Activated CD4-positive, CD25-positive, alpha-beta regulatory T cell treated with anti-CD3 and anti-CD28 coated beads, Interleukin-2, amount 50 U/mL, for 16 hours (primary cell): ENCODE results near the gene CENPC.

Experiments used
- DNase-seq: peaks from one replicate; pipeline ENCODE4 v3.0.0-alpha.2; 2020; ENCODE audit warnings: low read depth, low spot score

CENPC gene, protein sequence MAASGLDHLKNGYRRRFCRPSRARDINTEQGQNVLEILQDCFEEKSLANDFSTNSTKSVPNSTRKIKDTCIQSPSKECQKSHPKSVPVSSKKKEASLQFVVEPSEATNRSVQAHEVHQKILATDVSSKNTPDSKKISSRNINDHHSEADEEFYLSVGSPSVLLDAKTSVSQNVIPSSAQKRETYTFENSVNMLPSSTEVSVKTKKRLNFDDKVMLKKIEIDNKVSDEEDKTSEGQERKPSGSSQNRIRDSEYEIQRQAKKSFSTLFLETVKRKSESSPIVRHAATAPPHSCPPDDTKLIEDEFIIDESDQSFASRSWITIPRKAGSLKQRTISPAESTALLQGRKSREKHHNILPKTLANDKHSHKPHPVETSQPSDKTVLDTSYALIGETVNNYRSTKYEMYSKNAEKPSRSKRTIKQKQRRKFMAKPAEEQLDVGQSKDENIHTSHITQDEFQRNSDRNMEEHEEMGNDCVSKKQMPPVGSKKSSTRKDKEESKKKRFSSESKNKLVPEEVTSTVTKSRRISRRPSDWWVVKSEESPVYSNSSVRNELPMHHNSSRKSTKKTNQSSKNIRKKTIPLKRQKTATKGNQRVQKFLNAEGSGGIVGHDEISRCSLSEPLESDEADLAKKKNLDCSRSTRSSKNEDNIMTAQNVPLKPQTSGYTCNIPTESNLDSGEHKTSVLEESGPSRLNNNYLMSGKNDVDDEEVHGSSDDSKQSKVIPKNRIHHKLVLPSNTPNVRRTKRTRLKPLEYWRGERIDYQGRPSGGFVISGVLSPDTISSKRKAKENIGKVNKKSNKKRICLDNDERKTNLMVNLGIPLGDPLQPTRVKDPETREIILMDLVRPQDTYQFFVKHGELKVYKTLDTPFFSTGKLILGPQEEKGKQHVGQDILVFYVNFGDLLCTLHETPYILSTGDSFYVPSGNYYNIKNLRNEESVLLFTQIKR

DNA sequence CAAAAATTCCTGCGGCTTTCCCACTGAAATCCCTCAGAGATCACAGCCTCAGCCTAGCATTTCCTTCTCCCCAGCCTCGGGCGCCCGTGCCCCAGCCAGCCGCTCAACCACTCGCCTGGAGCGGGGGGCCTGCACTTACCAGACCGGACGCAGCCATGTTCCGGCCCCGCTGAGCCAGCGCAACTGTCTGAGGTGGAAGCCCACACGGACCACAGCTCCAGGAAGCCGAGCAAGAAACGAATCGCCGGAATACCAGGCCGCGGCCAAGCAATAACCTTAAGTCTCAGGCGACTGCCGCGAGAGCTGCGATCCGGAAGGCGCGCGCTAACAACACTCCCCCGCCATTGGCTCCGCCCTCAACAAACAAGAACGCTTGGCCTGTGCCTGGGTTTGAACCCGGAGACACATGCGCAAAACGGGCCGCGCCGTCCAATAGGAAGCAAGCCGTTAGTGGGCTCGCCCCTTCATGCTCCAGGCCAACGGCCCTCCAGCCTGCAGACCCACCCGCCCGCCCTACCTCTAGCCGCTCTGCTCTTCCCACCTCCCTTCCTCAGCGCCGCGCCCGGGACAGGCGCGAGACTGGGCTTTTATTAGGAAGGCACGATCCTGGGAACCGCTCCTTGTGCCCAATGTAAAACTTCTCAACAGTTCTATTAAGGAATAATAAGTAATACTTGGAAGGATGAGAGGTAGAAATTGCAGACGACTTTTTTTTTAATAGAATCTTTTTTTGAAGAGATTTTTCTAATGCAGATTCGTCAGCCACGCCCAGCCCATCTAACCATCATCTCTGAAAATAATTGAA lies at the start of gene CENPC:
Gene CENPC (minus strand): TSS at position 305 of the 805 bp plus-strand sequence. CDS start 148 bp downstream, at position 157.
- peak; percentile 81 for DNase-seq

- DNase-seq: no peak
These were observed 48.5 kb upstream of the CENPC start for GRCh38 chr4:67593741-67594175.

DNA sequence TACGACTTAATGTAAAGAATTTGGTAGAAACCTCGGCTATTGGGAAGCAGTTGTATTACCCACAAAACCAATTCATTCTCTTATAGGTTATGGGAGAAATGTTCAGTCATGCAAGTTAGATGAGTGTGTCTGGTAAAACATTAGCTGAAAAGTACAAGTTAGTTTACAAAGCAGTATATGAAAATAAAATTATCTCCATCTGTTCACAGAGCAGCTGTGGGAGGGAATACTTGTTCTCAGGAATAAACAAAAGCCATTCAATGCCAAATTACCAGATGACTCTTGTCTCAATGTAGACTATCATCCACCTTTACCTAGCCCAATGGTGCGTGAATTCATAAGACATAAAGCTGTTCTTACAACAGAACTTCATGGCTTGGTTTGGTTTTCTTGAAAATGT lies 41.9 kb upstream of the CENPC start:
- DNase-seq: no peak

DNA sequence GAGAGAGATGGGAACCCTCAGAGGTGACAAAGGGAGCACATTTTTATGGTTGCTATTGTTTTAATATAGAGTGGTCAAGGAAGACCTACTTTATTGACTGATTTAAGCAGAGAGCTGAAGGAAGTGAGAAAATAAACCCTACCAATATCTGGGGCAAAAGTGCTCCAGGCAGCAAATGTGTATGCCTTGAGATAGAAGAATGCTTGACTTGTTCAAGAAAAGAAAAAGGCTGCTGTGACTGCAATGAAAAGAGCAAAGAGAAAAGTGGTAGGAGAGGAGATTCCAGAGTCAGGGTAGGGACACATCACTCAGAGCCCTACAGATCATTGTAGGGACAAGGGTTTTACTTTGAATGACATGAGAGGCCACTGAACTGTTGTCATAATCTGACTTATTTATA lies 39.2 kb upstream of the CENPC start:
- no peak for DNase-seq

DNA sequence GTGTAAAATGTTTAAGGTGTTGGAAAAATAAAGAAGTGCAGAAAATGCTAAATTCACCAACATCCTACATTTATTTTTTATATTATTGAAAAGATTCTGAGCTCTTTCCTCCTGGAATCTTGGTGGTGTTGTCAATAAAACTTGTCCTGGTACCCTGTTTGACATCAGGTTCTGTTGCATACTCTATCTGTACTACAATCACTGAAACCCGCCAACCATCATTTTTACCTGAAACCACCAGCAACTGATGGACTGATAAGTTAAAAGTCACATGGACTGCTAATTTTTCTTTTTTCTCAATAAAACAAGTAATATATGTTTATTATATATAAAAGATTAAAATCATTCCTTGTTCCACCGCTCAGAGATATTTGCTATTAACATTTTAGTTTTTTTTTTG lies 36.6 kb upstream of the CENPC start:
- DNase-seq: no peak

GRCh38 chr4:67581208-67581857 lies 36.0 kb upstream of the CENPC start:
- no peak for DNase-seq

GRCh38 chr4:67580577-67580976 lies 35.3 kb upstream of the CENPC start:
- no peak for DNase-seq

GRCh38 chr4:67576538-67576937 lies 31.2 kb upstream of the CENPC start:
- DNase-seq: no peak

DNA sequence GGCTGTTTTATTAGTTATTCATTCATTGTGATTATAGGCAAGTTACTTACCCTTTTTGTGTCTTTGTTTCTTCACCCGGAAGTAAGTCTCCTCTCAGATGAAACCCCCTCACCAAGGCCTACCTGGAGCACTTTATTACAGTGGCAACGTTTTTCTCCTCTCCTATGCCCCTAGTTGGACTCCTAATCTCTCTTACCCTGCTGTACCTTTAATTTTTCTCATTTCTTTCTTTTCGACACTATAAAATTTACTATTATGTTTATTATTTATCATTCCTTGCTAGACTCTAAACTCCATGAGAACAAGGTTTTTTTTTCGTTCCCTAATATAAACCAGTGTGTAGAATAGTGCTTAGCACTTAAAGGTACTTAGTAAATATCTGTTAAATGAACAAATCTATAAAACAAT lies 30.8 kb upstream of the CENPC start:
- DNase-seq: no peak

GRCh38 chr4:67575232-67576058 lies 30.1 kb upstream of the CENPC start:
- no peak for DNase-seq

DNA sequence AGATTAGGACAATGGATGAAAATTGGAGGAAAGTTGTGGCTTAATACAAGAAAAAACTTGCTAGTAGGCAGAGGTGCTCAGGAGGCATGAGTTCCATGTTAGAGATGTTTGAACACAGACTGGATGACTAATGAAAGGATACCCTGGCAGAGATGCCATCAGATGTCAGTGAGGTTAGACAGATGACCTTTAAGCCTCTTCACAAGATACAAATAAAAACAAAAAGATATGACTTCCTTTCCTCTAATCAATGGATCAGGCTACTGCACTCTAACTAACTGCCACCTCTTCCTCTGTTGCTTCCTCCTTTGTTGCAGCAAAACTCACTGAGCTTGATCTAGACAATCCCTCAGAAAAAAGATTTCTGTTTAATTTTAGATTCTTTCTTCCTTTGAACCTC lies 27.9 kb upstream of the CENPC start:
- no peak for DNase-seq

- no peak for DNase-seq
These were observed 26.7 kb upstream of the CENPC start for GRCh38 chr4:67571975-67572374.

DNA sequence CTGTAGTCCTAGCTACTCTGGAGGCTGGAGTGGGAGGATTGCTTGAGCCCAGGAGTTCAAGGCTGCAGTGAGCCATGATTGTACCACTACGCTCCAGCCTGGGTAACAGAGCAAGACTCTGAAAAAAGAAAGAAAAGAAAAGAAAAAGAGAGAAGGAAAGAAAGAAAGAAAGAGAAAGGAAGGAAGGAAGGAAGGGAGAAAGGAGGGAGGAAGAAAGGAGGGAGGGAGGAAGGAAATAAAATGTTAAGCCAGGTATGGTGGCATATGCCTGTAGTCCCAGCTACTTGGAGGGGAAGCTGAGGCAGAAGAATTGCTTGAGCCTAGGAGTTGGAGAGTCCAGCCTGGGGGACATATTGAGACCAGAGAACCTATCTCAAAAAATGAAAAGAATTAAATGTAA lies 25.2 kb upstream of the CENPC start:
- DNase-seq: no peak

GRCh38 chr4:67568820-67569219 lies 23.5 kb upstream of the CENPC start:
- DNase-seq: no peak

DNA sequence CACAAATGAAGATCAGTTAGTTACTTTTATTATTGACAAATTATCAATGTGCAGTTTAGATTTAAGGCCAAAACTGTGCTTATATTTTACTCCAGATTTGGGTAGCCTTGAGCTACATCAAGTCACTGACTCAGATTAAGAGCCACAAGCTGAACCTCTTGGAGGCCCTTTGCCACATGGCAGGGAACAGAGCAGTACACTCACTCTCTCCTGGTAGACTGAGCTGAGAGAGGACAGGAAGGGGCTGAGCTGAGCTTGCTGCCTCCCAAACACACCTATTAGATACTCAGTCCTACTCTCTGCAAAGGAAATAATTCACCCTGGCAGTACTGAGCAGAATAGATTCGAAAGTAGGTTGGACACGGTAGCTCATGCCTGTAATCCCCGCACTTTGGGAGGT lies 21.0 kb upstream of the CENPC start:
- no peak for DNase-seq

DNA sequence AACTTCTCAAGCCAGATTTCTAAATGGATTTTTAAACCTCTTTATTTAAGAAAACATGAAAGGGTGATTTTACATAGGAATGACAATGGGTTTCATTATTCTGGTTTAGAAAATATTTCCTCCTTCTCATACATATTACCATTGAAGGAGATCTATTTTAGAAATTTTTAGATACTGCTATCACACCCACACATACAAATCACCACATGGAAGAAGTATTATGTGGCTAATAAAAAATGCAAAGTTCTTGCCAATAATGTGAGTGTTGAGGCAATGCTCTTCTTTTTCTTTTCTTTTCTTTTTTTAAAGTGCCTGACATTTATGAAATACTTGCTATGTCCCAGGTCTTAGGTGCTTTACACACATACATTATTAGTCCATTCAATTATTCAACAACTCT lies 20.0 kb upstream of the CENPC start:
- no peak for DNase-seq

DNA sequence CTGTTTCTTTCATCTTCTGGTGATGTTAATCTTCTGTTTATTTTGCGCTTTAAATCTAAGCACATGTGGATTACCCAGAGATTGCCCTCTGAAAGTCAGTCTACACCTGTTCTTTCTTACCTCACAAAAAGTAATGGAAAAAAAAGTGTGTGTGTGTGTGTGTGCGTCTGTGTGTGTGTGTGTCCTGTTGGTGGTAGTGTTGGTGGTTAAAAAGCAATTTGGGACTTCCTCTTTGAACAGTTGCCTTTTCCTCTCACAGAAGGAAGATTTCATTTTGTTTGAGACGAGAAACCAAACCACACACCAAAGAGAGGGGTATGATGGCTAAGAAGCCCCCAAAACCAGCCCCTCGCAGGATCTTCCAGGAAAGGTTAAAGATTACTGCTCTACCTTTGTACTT lies 13.2 kb upstream of the CENPC start, which contains the start of gene STAP1:
Gene STAP1 (plus strand): TSS at position 235 of the 400 bp plus-strand sequence. CDS start 83 bp downstream, at position 318.
- no peak for DNase-seq

DNA sequence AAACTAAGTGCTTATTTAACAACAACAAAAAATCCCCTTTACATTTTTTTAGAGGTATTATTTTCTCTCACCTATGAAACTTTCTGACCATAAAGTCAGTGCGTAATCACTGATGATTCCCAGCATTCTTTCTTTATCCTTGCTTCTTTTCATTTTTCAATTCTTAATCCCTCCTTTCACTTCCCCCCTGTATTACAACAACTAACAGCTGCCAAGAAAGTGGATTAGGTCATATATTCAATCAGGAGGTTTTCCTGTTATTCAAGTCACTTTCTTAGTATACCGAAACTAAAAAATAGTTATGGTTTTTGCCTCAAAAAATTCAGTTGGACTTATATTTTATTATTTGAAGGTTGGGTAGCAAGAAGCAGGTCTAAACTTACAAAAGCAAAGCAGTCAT lies 11.1 kb upstream of the CENPC start:
- DNase-seq: no peak

DNA sequence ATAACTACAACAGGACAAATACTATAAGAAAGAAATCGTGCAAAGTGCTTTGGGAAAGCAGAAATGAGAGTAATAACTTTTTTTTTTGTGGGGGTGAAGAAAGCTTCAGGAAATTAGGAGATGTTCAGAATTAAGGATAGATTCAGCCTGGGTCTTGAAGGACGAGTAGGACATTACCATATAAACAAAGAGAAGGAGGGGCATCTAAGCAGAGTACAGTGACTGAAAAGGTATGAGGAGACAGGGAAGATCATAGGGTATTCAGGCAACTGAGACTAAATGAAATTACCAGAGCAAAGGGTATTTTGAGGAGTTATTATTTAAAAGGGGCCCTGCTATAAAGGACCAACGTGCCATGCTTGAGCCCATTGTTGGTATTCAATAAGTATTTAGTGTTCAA lies 10.1 kb upstream of the CENPC start:
- no peak for DNase-seq

DNA sequence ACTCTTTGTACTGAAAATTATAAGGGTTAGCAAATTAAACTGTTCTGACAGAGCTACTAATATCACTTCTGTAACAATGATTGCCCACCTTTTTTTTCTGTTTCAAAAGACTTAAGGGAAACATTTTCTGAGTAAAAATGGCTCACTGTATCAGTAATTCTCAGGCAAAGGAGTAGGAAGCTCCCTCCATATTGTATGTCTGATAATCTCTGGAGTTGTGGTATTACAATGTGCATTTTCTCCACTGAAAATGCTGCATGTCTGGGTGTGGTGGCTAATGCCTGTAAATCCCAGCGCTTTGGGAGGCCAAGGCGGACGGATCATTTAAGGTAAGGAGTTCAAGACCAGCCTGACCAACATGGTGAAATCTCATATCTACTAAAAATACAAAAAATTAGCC lies 8.8 kb upstream of the CENPC start:
- no peak for DNase-seq
